Natural killer cell (primary cell): Measurements from ENCODE around the gene CDKL4. TPM values are rescaled to one million over a fixed set of nuclear protein-coding genes. Genes with fewer than 3 reads are reported as not detected.

Experiments
- ATAC-seq, 3 donors: fragments of 150-1000 bp in 2 of 3; fragments of 200-7000 bp in 1 of 3; cut with Tn5 transposase; 1 replicate in 1 of 3; 2 replicates in 2 of 3; pipeline ENCODE4 v1.10.0; 2021; ENCODE audit warnings: mild to moderate bottlenecking in 2 of 3, moderate library complexity in 2 of 3
- DNase-seq, 2 donors: peaks; one replicate each; pipeline versions ENCODE4 v3.0.0 to v3.0.0-alpha.2; 2013 to 2021; ENCODE audit warnings: mixed read lengths in 1 of 2
- H3K27ac ChIP-seq: one replicate; pipeline ENCODE4 v1.5.1; 2013; ENCODE audit warnings: mild to moderate bottlenecking, low read length
- H3K27me3 ChIP-seq: one replicate; pipeline ENCODE4 v1.6.1; 2013; ENCODE audit warnings: low read length; ENCODE audit not compliant: control insufficient read depth, insufficient read depth
- H3K36me3 ChIP-seq: one replicate; pipeline ENCODE4 v1.6.1; 2013; ENCODE audit warnings: low read length; ENCODE audit not compliant: control insufficient read depth, insufficient read depth
- H3K4me1 ChIP-seq: one replicate; pipeline ENCODE4 v1.6.1; 2013; ENCODE audit warnings: low read length; ENCODE audit not compliant: control insufficient read depth, insufficient read depth
- H3K4me3 ChIP-seq: one replicate; pipeline ENCODE4 v1.5.1; 2013; ENCODE audit warnings: low read length
- H3K9me3 ChIP-seq: one replicate; pipeline ENCODE4 v1.6.1; 2013; ENCODE audit warnings: low read length; ENCODE audit not compliant: control insufficient read depth, insufficient read depth
- H3K27ac Mint-ChIP-seq, 2 donors: one replicate each; pipeline ENCODE4 v1.8.0; 2022; ENCODE audit warnings: mild to moderate bottlenecking in 2 of 2, mixed read lengths in 2 of 2, moderate library complexity in 1 of 2
- H3K27me3 Mint-ChIP-seq, 2 donors: one replicate each; pipeline ENCODE4 v1.8.0; 2022; ENCODE audit warnings: low read depth in 2 of 2, mixed read lengths in 2 of 2
- H3K36me3 Mint-ChIP-seq: one replicate; pipeline ENCODE4 v1.8.0; 2022; ENCODE audit warnings: mixed read lengths
- H3K4me1 Mint-ChIP-seq, 2 donors: one replicate each; pipeline ENCODE4 v1.8.0; 2022; ENCODE audit warnings: mixed read lengths in 2 of 2
- H3K4me3 Mint-ChIP-seq: one replicate; pipeline ENCODE4 v1.8.0; 2022; ENCODE audit warnings: mild to moderate bottlenecking, moderate library complexity, mixed read lengths
- H3K9me3 Mint-ChIP-seq, 2 donors: one replicate each; pipeline ENCODE4 v1.8.0; 2022; ENCODE audit warnings: mixed read lengths in 2 of 2
- WGBS: methylation state at CpG from one replicate; pipeline ENCODE4 v1.1.7; 2013; ENCODE audit warnings: missing lambda C conversion rate; ENCODE audit not compliant: insufficient coverage; 5-methylcytosine and 5-hydroxymethylcytosine counted together
- intact Hi-C: fragments of 100-400 bp; cut with micrococcal nuclease; formaldehyde crosslinking; loops from one replicate; pipeline ENCODE4 v1.14.2; 2022
- total RNA-seq, 4 donors: library from RNA; stranded (reverse); fragments of 120-200 nt in 1 of 4; gene quantifications; one replicate each; pipeline versions ENCODE4 v1.2.3 to v1.2.4, GENCODE V29; 2013 to 2022
- TF ChIP-seq, protein P1 (sequence below): fragments of 200-600 bp; IDR thresholded peaks from one replicate; pipeline ENCODE4 v1.8.0; 2022; ENCODE audit warnings: antibody characterized with exemption

The CDKL4 gene
- total RNA-seq, 3 donors from 2014 or later (not counting 1 experiment from before 2014, with no cell fraction given), result not detected

DNA sequence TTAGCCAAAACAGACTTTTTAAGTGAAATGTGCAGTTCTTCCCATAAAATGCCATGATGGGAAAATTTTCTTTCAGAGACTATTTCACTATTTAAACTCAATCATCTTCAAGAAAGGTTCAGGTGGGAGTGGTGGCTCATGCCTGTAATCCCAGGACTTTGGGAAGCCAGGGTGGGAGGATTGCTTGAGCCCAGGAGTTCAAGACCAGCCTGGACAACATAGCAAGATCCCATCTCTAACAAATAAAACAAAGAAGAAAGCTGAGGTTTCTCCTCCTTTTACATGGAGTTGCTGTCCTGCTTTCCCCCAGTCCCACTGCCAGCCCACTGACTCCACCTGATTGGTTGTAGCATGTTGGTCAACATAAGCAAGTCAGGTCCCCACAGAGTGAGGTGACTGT, 97.1 kb downstream of the CDKL4 start:
- H3K27ac Mint-ChIP-seq, result no peak overlapping the region
- H3K9me3 Mint-ChIP-seq, result no peaks in the 10 kb centered on the region
- TF ChIP-seq, protein P1, sequence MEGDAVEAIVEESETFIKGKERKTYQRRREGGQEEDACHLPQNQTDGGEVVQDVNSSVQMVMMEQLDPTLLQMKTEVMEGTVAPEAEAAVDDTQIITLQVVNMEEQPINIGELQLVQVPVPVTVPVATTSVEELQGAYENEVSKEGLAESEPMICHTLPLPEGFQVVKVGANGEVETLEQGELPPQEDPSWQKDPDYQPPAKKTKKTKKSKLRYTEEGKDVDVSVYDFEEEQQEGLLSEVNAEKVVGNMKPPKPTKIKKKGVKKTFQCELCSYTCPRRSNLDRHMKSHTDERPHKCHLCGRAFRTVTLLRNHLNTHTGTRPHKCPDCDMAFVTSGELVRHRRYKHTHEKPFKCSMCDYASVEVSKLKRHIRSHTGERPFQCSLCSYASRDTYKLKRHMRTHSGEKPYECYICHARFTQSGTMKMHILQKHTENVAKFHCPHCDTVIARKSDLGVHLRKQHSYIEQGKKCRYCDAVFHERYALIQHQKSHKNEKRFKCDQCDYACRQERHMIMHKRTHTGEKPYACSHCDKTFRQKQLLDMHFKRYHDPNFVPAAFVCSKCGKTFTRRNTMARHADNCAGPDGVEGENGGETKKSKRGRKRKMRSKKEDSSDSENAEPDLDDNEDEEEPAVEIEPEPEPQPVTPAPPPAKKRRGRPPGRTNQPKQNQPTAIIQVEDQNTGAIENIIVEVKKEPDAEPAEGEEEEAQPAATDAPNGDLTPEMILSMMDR, result no peak
- intact Hi-C loops, result no loop called here
- no peaks in the 10 kb centered on the region for H3K27me3 ChIP-seq
- H3K36me3 Mint-ChIP-seq, result no peaks in the 10 kb centered on the region
- no peak overlapping the region for H3K4me3 Mint-ChIP-seq
- H3K4me1 Mint-ChIP-seq, result no peaks in the 10 kb centered on the region
- ATAC-seq, result no peak
- no peaks in the 10 kb centered on the region for H3K36me3 ChIP-seq
- H3K9me3 ChIP-seq, result no peaks in the 10 kb centered on the region
- no peak for DNase-seq
- no peak overlapping the region for H3K4me3 ChIP-seq
- no peaks in the 10 kb centered on the region for H3K27me3 Mint-ChIP-seq
- no peak overlapping the region for H3K27ac ChIP-seq
- H3K4me1 ChIP-seq, result no peaks in the 10 kb centered on the region

GRCh38 chr2:39145906-39146421, 97.8 kb downstream of the CDKL4 start:
- no peaks in the 10 kb centered on the region for H3K9me3 Mint-ChIP-seq
- H3K27ac Mint-ChIP-seq, result no peak overlapping the region
- Histone ChIP-seq H3K36me3 (no peaks in the 10 kb centered on the region), H3K9me3 (no peaks in the 10 kb centered on the region), H3K27me3 (no peaks in the 10 kb centered on the region), H3K27ac (no peak overlapping the region), H3K4me1 (no peaks in the 10 kb centered on the region), H3K4me3 (no peak overlapping the region)
- H3K27me3 Mint-ChIP-seq, result no peaks in the 10 kb centered on the region
- WGBS, result 89% methylated on average over 3 of the region's 3 CpGs
- TF ChIP-seq, protein P1, result no peak
- intact Hi-C loops, result no loop called here
- ATAC-seq (no peak), DNase-seq (no peak)
- H3K4me1 Mint-ChIP-seq, result no peaks in the 10 kb centered on the region
- no peak overlapping the region for H3K4me3 Mint-ChIP-seq
- H3K36me3 Mint-ChIP-seq, result no peaks in the 10 kb centered on the region

DNA sequence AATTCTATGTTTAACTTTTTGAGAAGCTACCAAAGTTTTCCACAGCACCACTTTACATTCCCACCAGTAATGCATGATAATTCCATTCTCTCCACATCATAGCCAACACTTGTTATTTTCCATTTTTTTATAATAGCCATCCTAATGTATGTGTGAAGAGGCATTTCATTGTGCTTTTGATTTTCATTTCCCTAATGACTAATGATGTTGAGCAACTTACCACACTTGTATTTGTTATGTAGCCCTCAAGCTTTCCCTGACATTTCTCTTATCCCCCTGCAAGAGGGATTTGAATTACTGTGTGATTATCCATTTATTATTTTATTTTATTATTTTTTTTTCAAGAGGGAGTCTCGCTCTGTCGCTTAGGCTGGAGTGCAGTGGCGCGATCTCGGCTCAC, 99.4 kb downstream of the CDKL4 start:
- no peaks in the 10 kb centered on the region for H3K36me3 Mint-ChIP-seq
- Histone ChIP-seq H3K4me3 (no peak overlapping the region), H3K27me3 (no peaks in the 10 kb centered on the region), H3K27ac (no peak overlapping the region), H3K9me3 (no peaks in the 10 kb centered on the region), H3K4me1 (no peaks in the 10 kb centered on the region), H3K36me3 (no peaks in the 10 kb centered on the region)
- TF ChIP-seq, protein P1, result no peak
- DNase-seq (no peak), ATAC-seq (no peak)
- no peaks in the 10 kb centered on the region for H3K4me1 Mint-ChIP-seq
- intact Hi-C loops, result no loop called here
- no peaks in the 10 kb centered on the region for H3K27me3 Mint-ChIP-seq
- H3K9me3 Mint-ChIP-seq, result no peaks in the 10 kb centered on the region
- H3K4me3 Mint-ChIP-seq, result no peak overlapping the region
- WGBS, result 94% methylated on average over 5 of the region's 5 CpGs
- H3K27ac Mint-ChIP-seq, result no peak overlapping the region

DNA sequence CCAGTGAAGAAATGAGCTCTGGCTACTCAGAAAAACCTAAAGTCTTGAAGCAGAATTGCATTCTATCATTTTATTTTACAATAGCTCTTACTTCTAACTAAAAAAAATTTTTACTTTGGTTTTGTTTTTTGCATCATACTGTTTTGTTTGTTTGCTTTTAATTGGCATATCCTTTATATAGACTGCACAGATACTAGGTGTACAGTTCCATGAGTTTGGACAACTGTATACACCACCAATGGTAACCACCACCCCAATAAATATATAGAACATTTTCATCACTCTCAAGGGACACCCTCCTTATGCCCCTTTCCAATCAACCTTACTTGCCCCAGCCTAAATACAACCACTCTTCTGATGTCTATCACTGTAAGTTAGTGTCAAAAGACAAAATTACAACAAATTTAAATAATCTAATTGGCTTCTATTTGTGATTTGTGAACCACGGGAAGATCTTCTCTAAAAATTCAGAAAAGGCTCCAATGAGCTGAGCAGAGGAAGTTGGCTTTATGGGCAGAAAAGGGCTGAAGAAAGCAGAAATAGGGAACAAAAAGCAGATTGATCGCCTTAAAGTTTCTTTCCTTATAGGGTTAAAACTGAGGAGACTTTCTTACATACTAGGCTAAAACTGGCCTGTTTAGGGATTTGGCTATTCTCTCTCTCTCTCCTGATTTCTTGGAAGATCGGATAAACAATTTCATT, 100.7 kb downstream of the CDKL4 start:
- WGBS, result 56% methylated on average over 3 of the region's 3 CpGs
- H3K27ac ChIP-seq, result no peak overlapping the region
- Mint-ChIP-seq H3K9me3 (no peaks in the 10 kb centered on the region), H3K36me3 (no peaks in the 10 kb centered on the region), H3K27me3 (peaks cover 0 to under 1% of the 10 kb centered on the region in 2 donors), H3K27ac (no peak overlapping the region), H3K4me1 (no peaks in the 10 kb centered on the region), H3K4me3 (no peak overlapping the region)
- TF ChIP-seq, protein P1, result no peak
- intact Hi-C loops, result no loop called here
- H3K27me3 ChIP-seq, result no peaks in the 10 kb centered on the region
- H3K36me3 ChIP-seq, result no peaks in the 10 kb centered on the region
- DNase-seq, result no peak
- H3K4me3 ChIP-seq, result no peak overlapping the region
- no peaks in the 10 kb centered on the region for H3K9me3 ChIP-seq
- no peaks in the 10 kb centered on the region for H3K4me1 ChIP-seq
- ATAC-seq, result no peak
